HG03558 (cell line): ENCODE results near the gene TXN2.
A peak's percentile ranks its signal among the peaks of the same experiment; 100 is the strongest.

ENCODE experiments used
- ATAC-seq: cut with Tn5 transposase; IDR thresholded peaks from one replicate; pipeline ENCODE4 v1.9.1; 2021; ENCODE audit warnings: moderate number of reproducible peaks; ENCODE audit not compliant: unreplicated experiment; ENCODE audit errors: extremely low read depth

Gene TXN2

GRCh38 chr22:36491155-36491554 lies 9.7 kb upstream of the TXN2 start:
- no peak for ATAC-seq

- ATAC-seq, result no peak
Observed at GRCh38 chr22:36486619-36487384, 5.4 kb upstream of the TXN2 start.

- peak; percentile 33 for ATAC-seq
Observed at GRCh38 chr22:36480941-36481392, 473 bp downstream of the TXN2 start.

DNA sequence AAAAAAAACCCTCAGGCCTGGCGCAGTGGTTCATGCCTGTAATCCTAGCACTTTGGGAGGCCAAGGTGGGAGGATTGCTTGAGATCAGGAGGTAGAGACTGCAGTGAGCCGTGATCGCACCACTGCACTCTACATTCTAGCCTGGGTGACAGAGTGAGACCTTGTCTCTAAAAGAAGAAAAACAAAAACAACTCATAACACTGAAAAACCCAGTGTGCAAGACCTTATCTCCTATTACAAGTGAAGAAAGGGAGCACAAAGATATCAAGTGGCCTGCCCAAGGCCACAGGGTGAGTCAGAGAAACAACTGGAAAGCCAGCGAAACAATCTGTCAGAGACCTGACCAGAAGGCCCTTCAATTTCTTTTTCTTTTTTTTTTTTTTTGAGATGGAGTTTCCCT lies 2.5 kb downstream of the TXN2 start:
- no peak for ATAC-seq

- ATAC-seq, result no peak
Observed at GRCh38 chr22:36475341-36475740, 6.1 kb downstream of the TXN2 start.

DNA sequence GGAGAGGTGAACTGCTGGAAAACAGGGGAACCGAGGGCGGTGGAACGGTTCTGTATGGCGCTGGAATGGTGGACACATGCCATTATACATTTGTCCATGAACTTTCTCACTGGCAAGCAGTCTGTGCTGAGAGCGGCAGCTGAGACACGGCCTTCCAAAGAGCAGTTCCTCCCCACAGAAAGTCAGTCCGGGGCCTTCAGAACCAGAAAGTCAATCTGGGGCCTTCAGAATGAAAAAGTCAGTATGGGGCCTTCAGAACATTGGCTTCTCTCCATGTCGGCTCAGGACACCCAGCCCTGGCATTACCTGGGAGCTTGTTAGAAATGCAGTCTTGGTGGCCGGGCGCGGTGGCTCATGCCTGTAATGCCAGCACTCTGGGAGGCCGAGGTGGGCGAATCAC lies 8.8 kb downstream of the TXN2 start:
- ATAC-seq, result no peak

- ATAC-seq, result no peak
Observed at GRCh38 chr22:36471341-36471821, 10.1 kb downstream of the TXN2 start.

DNA sequence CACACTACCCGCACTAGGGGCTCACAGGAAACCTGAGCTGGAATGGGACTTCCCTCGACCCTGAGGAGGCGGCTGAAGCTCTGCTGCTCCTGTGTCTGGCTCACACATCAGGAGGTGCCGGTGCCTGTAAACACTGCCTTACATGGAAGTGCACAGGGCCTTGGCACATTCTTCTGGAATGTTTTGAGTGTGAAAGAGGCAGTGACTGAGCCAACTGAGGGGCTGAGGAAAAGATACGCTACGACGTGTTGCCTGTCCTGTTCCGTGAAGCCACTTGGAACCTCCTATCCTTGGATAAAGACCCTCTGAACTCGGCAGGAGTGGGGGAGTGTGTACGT lies 10.5 kb downstream of the TXN2 start:
- ATAC-seq, result no peak

GRCh38 chr22:36470162-36470993 lies 11.1 kb downstream of the TXN2 start:
- ATAC-seq, result no peak

GRCh38 chr22:36469094-36469710 lies 12.2 kb downstream of the TXN2 start:
- ATAC-seq, result no peak

GRCh38 chr22:36467946-36468345 lies 13.5 kb downstream of the TXN2 start:
- ATAC-seq, result no peak

- ATAC-seq, result no peak
Observed at GRCh38 chr22:36467042-36467810, 14.2 kb downstream of the TXN2 start.

- ATAC-seq, result no peak
Observed at GRCh38 chr22:36466258-36466657, 15.2 kb downstream of the TXN2 start.

DNA sequence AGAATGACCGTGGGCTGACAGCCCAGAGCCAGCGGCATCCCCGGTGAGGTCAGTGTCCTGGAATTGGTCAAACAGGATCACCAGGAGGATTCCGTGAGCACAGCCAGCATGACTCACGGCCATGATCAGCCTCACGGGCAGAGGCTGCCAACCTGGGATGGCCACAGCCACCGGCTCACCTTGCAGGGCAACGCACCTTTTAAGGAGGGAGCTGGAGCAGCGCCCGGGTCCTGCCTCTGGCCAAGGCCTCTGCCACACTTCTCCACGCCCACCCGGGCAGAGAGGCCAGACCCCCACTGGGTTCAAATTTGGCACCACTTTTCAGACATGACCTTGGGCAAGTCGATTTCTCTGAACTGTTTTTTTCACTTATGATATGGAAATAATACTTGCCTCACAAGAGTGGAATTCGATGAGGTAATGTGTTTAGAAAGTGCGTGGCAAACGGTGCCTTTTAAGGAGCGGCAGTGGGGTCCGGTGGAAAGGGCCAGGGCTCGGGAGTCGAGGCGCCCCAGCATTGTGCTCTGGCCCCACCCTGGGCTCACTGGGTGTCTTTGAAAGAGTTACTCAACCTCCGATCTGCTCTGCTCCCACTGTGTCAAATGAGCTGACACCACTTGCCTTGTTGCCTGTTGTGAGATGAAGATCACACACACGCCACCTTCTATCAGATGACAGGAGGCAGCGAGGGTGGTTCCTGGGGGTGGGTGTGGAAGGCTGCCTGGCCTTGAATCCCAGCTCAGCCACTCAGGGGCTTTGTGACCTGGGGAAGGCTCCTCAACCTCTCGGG lies 16.0 kb downstream of the TXN2 start:
- ATAC-seq, result no peak

- ATAC-seq, result no peak
Observed at GRCh38 chr22:36464715-36465231, 16.7 kb downstream of the TXN2 start.

DNA sequence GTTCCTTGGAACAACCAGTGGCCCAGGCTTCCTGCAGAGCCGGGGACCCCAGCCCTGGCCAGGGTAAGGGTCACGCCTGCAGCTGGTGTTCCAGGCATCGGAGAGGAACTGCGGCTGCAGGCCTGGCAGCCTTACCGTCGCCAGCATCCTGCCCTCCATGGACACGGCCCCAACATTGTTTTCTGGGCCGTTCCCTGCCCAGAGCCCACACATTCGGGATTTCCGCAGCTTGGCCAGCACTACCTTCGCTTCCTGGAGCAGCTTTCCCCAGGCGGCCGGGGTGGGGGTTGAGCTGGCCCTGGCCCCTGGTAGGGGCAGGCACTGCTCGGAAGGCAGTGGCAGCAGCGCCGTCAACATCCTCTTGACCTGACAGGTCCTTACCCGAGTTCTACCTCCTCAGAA lies 17.7 kb downstream of the TXN2 start:
- no peak for ATAC-seq

DNA sequence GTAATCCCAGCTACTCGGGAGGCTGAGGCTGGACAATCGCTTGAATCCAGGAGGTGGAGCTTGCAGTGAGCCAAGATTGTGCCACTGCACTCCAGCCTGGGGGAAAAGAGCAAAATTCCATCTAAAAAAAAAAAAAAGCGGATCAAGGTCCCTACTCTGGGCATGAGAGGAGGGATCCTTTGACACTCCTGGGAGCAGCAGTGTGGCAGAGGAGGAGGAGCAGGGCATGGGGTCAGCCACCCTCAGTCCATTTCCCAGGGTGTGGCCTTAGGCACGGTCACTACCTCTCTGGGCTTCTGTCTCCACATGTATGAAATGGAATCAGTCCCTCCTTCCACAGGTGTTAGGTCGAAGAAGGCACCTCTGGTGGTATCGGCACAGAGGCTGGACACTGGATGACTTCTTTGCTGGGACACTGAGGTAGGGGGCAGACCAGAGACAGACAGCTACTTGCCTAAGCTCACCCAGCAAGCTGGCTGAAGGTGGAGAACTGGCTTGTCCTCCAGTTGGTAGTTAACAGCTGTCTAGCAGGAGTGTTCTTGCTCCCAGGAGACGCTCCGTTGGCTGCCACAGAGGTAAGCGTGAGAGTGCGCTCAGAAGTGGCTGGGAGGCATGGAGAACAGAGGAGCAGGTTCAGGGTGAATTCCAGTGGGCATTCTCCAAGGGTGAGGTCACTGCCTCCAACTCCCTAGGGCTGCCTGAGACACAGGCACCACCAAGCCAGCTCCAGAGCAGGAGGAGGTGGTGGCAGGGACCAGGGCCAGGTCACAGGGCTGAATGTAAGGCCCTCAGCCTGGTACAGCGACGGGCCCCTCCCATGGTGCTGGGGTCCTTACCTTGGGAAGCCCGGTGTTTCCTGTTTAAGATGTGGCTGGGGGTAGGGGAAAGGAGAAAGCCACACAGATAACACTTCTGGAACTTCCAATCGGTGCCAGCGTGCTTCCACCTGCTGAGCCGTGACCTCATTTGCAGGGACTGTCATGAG lies 19.5 kb downstream of the TXN2 start:
- no peak for ATAC-seq

DNA sequence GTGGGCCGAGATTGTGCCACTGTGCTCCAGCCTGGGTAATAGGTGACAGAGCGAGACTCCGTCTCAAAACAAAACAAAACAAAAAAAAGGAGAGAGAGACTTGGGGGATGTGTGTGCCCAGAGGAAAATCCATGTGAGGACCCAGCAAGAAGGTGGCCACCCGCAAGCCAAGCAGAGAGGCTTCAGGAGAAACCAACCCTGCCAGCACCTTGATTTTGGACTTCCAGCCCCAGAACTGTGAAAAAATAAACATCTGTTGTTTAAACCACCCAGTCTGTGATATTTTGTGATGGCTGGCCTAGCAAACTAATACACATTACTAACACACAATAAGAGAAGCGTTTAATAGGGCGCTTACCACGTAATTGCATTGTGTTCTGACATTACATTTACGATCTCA lies 21.2 kb downstream of the TXN2 start:
- ATAC-seq, result no peak
